Mucosa of stomach (tissue), 1 donor: Measurements from ENCODE around the gene NANS.
"Not testable (repeated sequence)": the region's sequence is repeated elsewhere in the genome, so short reads cannot be mapped to it uniquely, and the experiment has no call there.

Experiments
- H3K27me3 ChIP-seq: one replicate; pipeline ENCODE4 v1.7.0; 2013; ENCODE audit warnings: mild to moderate bottlenecking, low read length; ENCODE audit not compliant: control insufficient read depth, insufficient read depth
- H3K36me3 ChIP-seq: one replicate; pipeline ENCODE4 v1.7.0; 2013; ENCODE audit warnings: low read length; ENCODE audit not compliant: control insufficient read depth, insufficient read depth
- H3K4me1 ChIP-seq: one replicate; pipeline ENCODE4 v1.7.0; 2013; ENCODE audit warnings: mild to moderate bottlenecking, low read length; ENCODE audit not compliant: control insufficient read depth, insufficient read depth
- H3K4me3 ChIP-seq: one replicate; pipeline ENCODE4 v1.7.0; 2013; ENCODE audit warnings: low read length
- H3K9ac ChIP-seq: one replicate; pipeline ENCODE4 v1.7.0; 2013; ENCODE audit warnings: mild to moderate bottlenecking, low read length, moderate library complexity
- H3K9me3 ChIP-seq: one replicate; pipeline ENCODE4 v1.7.0; 2013; ENCODE audit warnings: mild to moderate bottlenecking, low read length, moderate library complexity; ENCODE audit not compliant: control insufficient read depth
- donor health status: Pancreatic carcinoma.

The NANS gene

GRCh38 chr9:98069551-98069950 lies 13.0 kb downstream of the NANS start:
- H3K27me3 ChIP-seq = no peaks in the 10 kb centered on the region
- no peak overlapping the region for H3K9ac ChIP-seq
- no peaks in the 10 kb centered on the region for H3K36me3 ChIP-seq
- H3K4me1 ChIP-seq = peaks cover 38% of the 10 kb centered on the region
- H3K9me3 ChIP-seq = no peaks in the 10 kb centered on the region
- no peak overlapping the region for H3K4me3 ChIP-seq

GRCh38 chr9:98070704-98071103 lies 14.2 kb downstream of the NANS start:
- Histone ChIP-seq H3K27me3 (no peaks in the 10 kb centered on the region), H3K4me1 (peaks cover 49% of the 10 kb centered on the region), H3K9ac (no peak overlapping the region), H3K9me3 (no peaks in the 10 kb centered on the region), H3K36me3 (no peaks in the 10 kb centered on the region), H3K4me3 (no peak overlapping the region)

GRCh38 chr9:98071737-98072136 lies 15.2 kb downstream of the NANS start:
- no peaks in the 10 kb centered on the region for H3K27me3 ChIP-seq
- peak overlapping the region; percentile 78 for H3K9ac ChIP-seq
- no peaks in the 10 kb centered on the region for H3K36me3 ChIP-seq
- no peaks in the 10 kb centered on the region for H3K9me3 ChIP-seq
- no peak overlapping the region for H3K4me3 ChIP-seq
- peaks cover 58% of the 10 kb centered on the region for H3K4me1 ChIP-seq

- H3K27me3 ChIP-seq = no peaks in the 10 kb centered on the region
- no peaks in the 10 kb centered on the region for H3K36me3 ChIP-seq
- no peaks in the 10 kb centered on the region for H3K9me3 ChIP-seq
- no peak overlapping the region for H3K4me3 ChIP-seq
- H3K9ac ChIP-seq = peak overlapping the region; percentile 71
- H3K4me1 ChIP-seq = peaks cover 53% of the 10 kb centered on the region
Measured at GRCh38 chr9:98074115-98074990, 17.8 kb downstream of the NANS start.

GRCh38 chr9:98075332-98075805 lies 18.8 kb downstream of the NANS start:
- H3K36me3 ChIP-seq = no peaks in the 10 kb centered on the region
- H3K9me3 ChIP-seq = no peaks in the 10 kb centered on the region
- H3K4me1 ChIP-seq = peaks cover 53% of the 10 kb centered on the region
- no peaks in the 10 kb centered on the region for H3K27me3 ChIP-seq
- no peak overlapping the region for H3K4me3 ChIP-seq
- no peak overlapping the region for H3K9ac ChIP-seq

GRCh38 chr9:98076514-98076890 lies 20.0 kb downstream of the NANS start:
- not testable (repeated sequence) for H3K9me3 ChIP-seq, H3K4me3 ChIP-seq, H3K9ac ChIP-seq, H3K27me3 ChIP-seq
- peaks cover 55% of the 10 kb centered on the region for H3K4me1 ChIP-seq
- peaks cover 10% of the 10 kb centered on the region for H3K36me3 ChIP-seq

GRCh38 chr9:98078895-98079294 lies 22.4 kb downstream of the NANS start:
- H3K36me3 ChIP-seq = peaks cover 10% of the 10 kb centered on the region
- no peaks in the 10 kb centered on the region for H3K9me3 ChIP-seq
- no peak overlapping the region for H3K4me3 ChIP-seq
- no peak overlapping the region for H3K9ac ChIP-seq
- H3K4me1 ChIP-seq = peaks cover 49% of the 10 kb centered on the region
- no peaks in the 10 kb centered on the region for H3K27me3 ChIP-seq

GRCh38 chr9:98080326-98080725 lies 23.8 kb downstream of the NANS start:
- Histone ChIP-seq H3K36me3 (peaks cover 10% of the 10 kb centered on the region), H3K9ac (no peak overlapping the region), H3K27me3 (no peaks in the 10 kb centered on the region), H3K4me3 (no peak overlapping the region), H3K9me3 (no peaks in the 10 kb centered on the region), H3K4me1 (peaks cover 35% of the 10 kb centered on the region)

- peaks cover 10% of the 10 kb centered on the region for H3K36me3 ChIP-seq
- H3K27me3 ChIP-seq = no peaks in the 10 kb centered on the region
- no peak overlapping the region for H3K4me3 ChIP-seq
- peaks cover 31% of the 10 kb centered on the region for H3K4me1 ChIP-seq
- no peak overlapping the region for H3K9ac ChIP-seq
- no peaks in the 10 kb centered on the region for H3K9me3 ChIP-seq
Measured at GRCh38 chr9:98080780-98081179, 24.2 kb downstream of the NANS start.

GRCh38 chr9:98081477-98082219 lies 25.1 kb downstream of the NANS start:
- Histone ChIP-seq H3K36me3 (peaks cover 10% of the 10 kb centered on the region), H3K4me3 (no peak overlapping the region), H3K27me3 (no peaks in the 10 kb centered on the region), H3K9ac (no peak overlapping the region), H3K4me1 (peaks cover 23% of the 10 kb centered on the region), H3K9me3 (no peaks in the 10 kb centered on the region)

GRCh38 chr9:98083061-98083501 lies 26.5 kb downstream of the NANS start:
- no peaks in the 10 kb centered on the region for H3K27me3 ChIP-seq
- H3K36me3 ChIP-seq = peaks cover 10% of the 10 kb centered on the region
- no peaks in the 10 kb centered on the region for H3K9me3 ChIP-seq
- no peak overlapping the region for H3K4me3 ChIP-seq
- H3K9ac ChIP-seq = no peak overlapping the region
- peaks cover 28% of the 10 kb centered on the region for H3K4me1 ChIP-seq

- no peaks in the 10 kb centered on the region for H3K9me3 ChIP-seq
- H3K9ac ChIP-seq = no peak overlapping the region
- H3K4me3 ChIP-seq = no peak overlapping the region
- no peaks in the 10 kb centered on the region for H3K27me3 ChIP-seq
- peaks cover 10% of the 10 kb centered on the region for H3K36me3 ChIP-seq
- H3K4me1 ChIP-seq = peaks cover 28% of the 10 kb centered on the region
Measured at GRCh38 chr9:98083566-98084183, 27.1 kb downstream of the NANS start.
